K562 treated with DMSO at 1 percent for 12 hours (cell line): ENCODE measurements around the gene BGLAP. TPM values are rescaled to one million over a fixed set of nuclear protein-coding genes. Genes with fewer than 3 reads are reported as not detected.

Source experiments
- total RNA-seq: library from RNA; unstranded; fragments of 300-600 nt; gene quantifications from 2 replicates; pipeline ENCODE4 v1.2.3, GENCODE V29; 2022; ENCODE audit not compliant: insufficient read depth

The BGLAP gene
- total RNA-seq = not detected in 2 replicates

GRCh38 chr1:156241926-156242325 is at the start of gene BGLAP:
Gene BGLAP, plus strand, starts transcription at chr1:156242184. Its CDS starts 48 bp downstream, at chr1:156242232.

GRCh38 chr1:156193488-156194299 is 48.3 kb upstream of the BGLAP start, which contains the start of gene SLC25A44:
Gene SLC25A44, plus strand, starts transcription at chr1:156194104. Its CDS starts 5,744 bp downstream, at chr1:156199848.

GRCh38 chr1:156212833-156213643 is 28.9 kb upstream of the BGLAP start, which contains the start of gene PMF1:
Gene PMF1, plus strand, starts transcription at chr1:156213007. Its CDS starts 9 bp downstream, at chr1:156213016.

GRCh38 chr1:156247460-156248322 is 5.7 kb downstream of the BGLAP start, which contains the start of gene PAQR6:
Gene PAQR6, minus strand, starts transcription at chr1:156248056. Its CDS starts 1,325 bp downstream, at chr1:156246731.

GRCh38 chr1:156282479-156283222 is 40.7 kb downstream of the BGLAP start, which contains the start of gene SMG5:
Gene SMG5, minus strand, starts transcription at chr1:156282825. Its CDS starts 145 bp downstream, at chr1:156282680.

GRCh38 chr1:156284112-156284511 is 42.1 kb downstream of the BGLAP start, which contains the start of gene TMEM79:
Gene TMEM79, plus strand, starts transcription at chr1:156284325. Its CDS starts 902 bp downstream, at chr1:156285227.

Other genes starting within 250 kb of the BGLAP start
- 370 and 380 TPM in 2 replicates for gene SSR2, start 221.2 kb upstream of the BGLAP start, total RNA-seq
- 23.4 and 46.6 TPM in 2 replicates for gene UBQLN4, start 188.4 kb upstream of the BGLAP start, total RNA-seq
- 90.5 and 94.8 TPM in 2 replicates for gene LAMTOR2, start 187.4 kb upstream of the BGLAP start, total RNA-seq
- not detected in 2 replicates for gene RAB25, start 181.0 kb upstream of the BGLAP start, total RNA-seq
- gene MEX3A, start 159.7 kb upstream of the BGLAP start, total RNA-seq = 0.96 and 5.5 TPM in 2 replicates
- 239 and 270 TPM in 2 replicates for gene LMNA, start 127.5 kb upstream of the BGLAP start, total RNA-seq
- gene SEMA4A, start 88.6 kb upstream of the BGLAP start, total RNA-seq = 1.6 TPM in 1 of 2 replicates, not detected in the other
- gene SLC25A44, start 48.1 kb upstream of the BGLAP start, total RNA-seq = 9.3 and 18.5 TPM in 2 replicates
- gene PMF1, start 29.2 kb upstream of the BGLAP start, total RNA-seq = 96.6 and 113 TPM in 2 replicates
- gene PAQR6, start 5.9 kb downstream of the BGLAP start, total RNA-seq = 4.1 and 4.5 TPM in 2 replicates
- gene SMG5, start 40.6 kb downstream of the BGLAP start, total RNA-seq = 36.7 and 73.9 TPM in 2 replicates
- gene TMEM79, start 42.1 kb downstream of the BGLAP start, total RNA-seq = 3.2 and 7.2 TPM in 2 replicates
- 33.1 and 35.7 TPM in 2 replicates for gene GLMP, start 53.5 kb downstream of the BGLAP start, total RNA-seq
- not detected in 2 replicates for gene VHLL, start 57.1 kb downstream of the BGLAP start, total RNA-seq
- gene CCT3, start 96.1 kb downstream of the BGLAP start, total RNA-seq = 311 and 326 TPM in 2 replicates
- gene TSACC, start 96.3 kb downstream of the BGLAP start, total RNA-seq = 3.8 TPM in 1 of 2 replicates, not detected in the other
- gene RHBG, start 127.0 kb downstream of the BGLAP start, total RNA-seq = not detected in 2 replicates